Right atrium auricular region (tissue), 2 donors: ENCODE data around the gene NUP210L. TPM values are rescaled to one million over a fixed set of nuclear protein-coding genes. Genes with fewer than 3 reads are reported as not detected.
A peak's percentile ranks its signal among the peaks of the same experiment; 100 is the strongest.

Source experiments
- DNase-seq: peaks from one replicate; pipeline ENCODE4 v3.0.0-alpha.2; 2019; ENCODE audit warnings: low spot score
- H3K27ac ChIP-seq, 2 donors: fragments of 200-600 bp; sonication (generic); 1 replicate in 1 of 2; 2 replicates in 1 of 2; pipeline ENCODE4 v1.5.1; 2016 to 2019
- H3K27me3 ChIP-seq, 2 donors: fragments of 200-600 bp; sonication (generic); one replicate each; pipeline versions ENCODE4 v1.5.1 to v1.6.0; 2017 to 2019
- H3K36me3 ChIP-seq: fragments of 200-600 bp; sonication (generic); one replicate; pipeline ENCODE4 v1.5.1; 2016
- H3K4me1 ChIP-seq, 2 donors: fragments of 200-600 bp; sonication (generic); one replicate each; pipeline versions ENCODE4 v1.5.1 to v1.6.0; 2017 to 2019
- H3K4me3 ChIP-seq, 2 donors: fragments of 200-600 bp; sonication (generic); 1 replicate in 1 of 2; 2 replicates in 1 of 2; pipeline ENCODE4 v1.5.1; 2017 to 2019; ENCODE audit warnings: mild to moderate bottlenecking in 1 of 2, moderate library complexity in 1 of 2
- H3K9me3 ChIP-seq, 2 donors: fragments of 200-600 bp; sonication (generic); one replicate each; pipeline ENCODE4 v1.5.1; 2019
- microRNA counts, 2 donors: library from miRNA; unstranded; fragments of <30 nt; microRNA quantifications; one replicate each; lab custom pipeline; 2016 to 2017
- microRNA-seq, 2 donors: library from miRNA; unstranded; fragments of <30 nt; microRNA quantifications; one replicate each; pipeline ENCODE4, GENCODE V29; 2016 to 2017; ENCODE audit warnings: borderline number of aligned reads in 2 of 2, borderline replicate concordance in 1 of 2
- total RNA-seq, 2 donors: library from RNA; depleted of rRNA; stranded (reverse); fragments of >200 nt; gene quantifications; one replicate each; pipeline ENCODE4 v1.1.0, GENCODE V29; 2016
- TF ChIP-seq, protein P1 (sequence below), 2 donors: fragments of 200-600 bp; sonication (generic); IDR thresholded peaks; one replicate each; pipeline ENCODE4 v1.5.1; 2019; ENCODE audit warnings: antibody characterized with exemption in 2 of 2

NUP210L gene
- total RNA-seq, 2 donors from 2014 or later, result 0.28 TPM; not detected in 1

DNA sequence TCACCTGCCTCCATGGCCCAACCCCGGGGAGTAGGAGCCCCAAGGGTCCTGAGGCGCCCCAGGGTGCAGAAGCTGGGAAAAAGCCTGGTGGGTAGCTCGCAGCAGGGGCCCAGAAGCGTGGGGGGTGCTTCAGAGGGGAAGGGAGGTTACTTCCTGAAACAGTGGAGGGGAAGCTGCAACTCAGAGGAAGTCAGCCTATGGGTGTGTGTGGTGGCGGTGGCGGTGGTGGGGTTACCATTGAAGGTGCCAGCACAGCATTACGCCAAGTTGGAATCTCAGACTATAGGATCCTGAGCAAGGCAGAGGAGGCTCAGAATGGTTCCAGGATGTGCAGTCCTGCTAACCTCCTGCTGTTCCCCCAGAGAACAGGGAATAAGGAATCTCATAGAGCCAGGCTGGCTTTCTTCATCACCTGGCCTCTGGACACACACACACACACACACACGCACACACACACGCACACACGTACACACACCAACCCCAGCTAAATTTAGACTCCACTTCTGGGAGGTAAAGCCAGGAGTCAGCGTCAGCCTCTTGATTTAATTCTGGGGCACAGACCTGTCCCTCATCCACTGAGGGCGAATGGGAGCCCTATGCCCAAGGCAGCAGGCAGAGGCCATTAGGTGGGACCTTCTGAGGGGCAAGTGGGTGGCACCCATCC, 209.6 kb downstream of the NUP210L start:
- Histone ChIP-seq H3K36me3 (peaks cover 56% of the 10 kb centered on the region), H3K9me3 (no peaks in the 10 kb centered on the region), H3K27me3 (no peaks in the 10 kb centered on the region), H3K4me1 (peaks cover 0 to 35% of the 10 kb centered on the region in 2 donors), H3K4me3 (peak overlapping the region; percentile 79 to 90), H3K27ac (peak overlapping the region; percentile 98)
- DNase-seq, result peak; percentile 69
- TF ChIP-seq, protein P1, sequence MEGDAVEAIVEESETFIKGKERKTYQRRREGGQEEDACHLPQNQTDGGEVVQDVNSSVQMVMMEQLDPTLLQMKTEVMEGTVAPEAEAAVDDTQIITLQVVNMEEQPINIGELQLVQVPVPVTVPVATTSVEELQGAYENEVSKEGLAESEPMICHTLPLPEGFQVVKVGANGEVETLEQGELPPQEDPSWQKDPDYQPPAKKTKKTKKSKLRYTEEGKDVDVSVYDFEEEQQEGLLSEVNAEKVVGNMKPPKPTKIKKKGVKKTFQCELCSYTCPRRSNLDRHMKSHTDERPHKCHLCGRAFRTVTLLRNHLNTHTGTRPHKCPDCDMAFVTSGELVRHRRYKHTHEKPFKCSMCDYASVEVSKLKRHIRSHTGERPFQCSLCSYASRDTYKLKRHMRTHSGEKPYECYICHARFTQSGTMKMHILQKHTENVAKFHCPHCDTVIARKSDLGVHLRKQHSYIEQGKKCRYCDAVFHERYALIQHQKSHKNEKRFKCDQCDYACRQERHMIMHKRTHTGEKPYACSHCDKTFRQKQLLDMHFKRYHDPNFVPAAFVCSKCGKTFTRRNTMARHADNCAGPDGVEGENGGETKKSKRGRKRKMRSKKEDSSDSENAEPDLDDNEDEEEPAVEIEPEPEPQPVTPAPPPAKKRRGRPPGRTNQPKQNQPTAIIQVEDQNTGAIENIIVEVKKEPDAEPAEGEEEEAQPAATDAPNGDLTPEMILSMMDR (IDR thresholded peaks at IDR 0.05), result no peak

GRCh38 chr1:153944827-153945117, 210.1 kb downstream of the NUP210L start:
- peak overlapping the region; percentile 79 to 90 for H3K4me3 ChIP-seq
- H3K27me3 ChIP-seq, result no peaks in the 10 kb centered on the region

GRCh38 chr1:153944005-153944826, 210.7 kb downstream of the NUP210L start:
- Histone ChIP-seq H3K36me3 (peaks cover 47% of the 10 kb centered on the region), H3K27ac (peak overlapping the region; percentile 98), H3K27me3 (no peaks in the 10 kb centered on the region), H3K4me3 (peak overlapping the region in 1 of 2 donors; percentile 90), H3K4me1 (peaks cover 0 to 35% of the 10 kb centered on the region in 2 donors), H3K9me3 (no peaks in the 10 kb centered on the region)
- TF ChIP-seq, protein P1 (IDR thresholded peaks at IDR 0.05), result no peak
- no peak for DNase-seq

More at GRCh38 chr1:153944827-153945117, 210.1 kb downstream of the NUP210L start:
- peaks cover 0 to 35% of the 10 kb centered on the region in 2 donors for H3K4me1 ChIP-seq
- DNase-seq, result no peak
- no peaks in the 10 kb centered on the region for H3K9me3 ChIP-seq
- peak overlapping the region; percentile 98 for H3K27ac ChIP-seq
- TF ChIP-seq, protein P1 (IDR thresholded peaks at IDR 0.05), result no peak
- peaks cover 52% of the 10 kb centered on the region for H3K36me3 ChIP-seq

DNA sequence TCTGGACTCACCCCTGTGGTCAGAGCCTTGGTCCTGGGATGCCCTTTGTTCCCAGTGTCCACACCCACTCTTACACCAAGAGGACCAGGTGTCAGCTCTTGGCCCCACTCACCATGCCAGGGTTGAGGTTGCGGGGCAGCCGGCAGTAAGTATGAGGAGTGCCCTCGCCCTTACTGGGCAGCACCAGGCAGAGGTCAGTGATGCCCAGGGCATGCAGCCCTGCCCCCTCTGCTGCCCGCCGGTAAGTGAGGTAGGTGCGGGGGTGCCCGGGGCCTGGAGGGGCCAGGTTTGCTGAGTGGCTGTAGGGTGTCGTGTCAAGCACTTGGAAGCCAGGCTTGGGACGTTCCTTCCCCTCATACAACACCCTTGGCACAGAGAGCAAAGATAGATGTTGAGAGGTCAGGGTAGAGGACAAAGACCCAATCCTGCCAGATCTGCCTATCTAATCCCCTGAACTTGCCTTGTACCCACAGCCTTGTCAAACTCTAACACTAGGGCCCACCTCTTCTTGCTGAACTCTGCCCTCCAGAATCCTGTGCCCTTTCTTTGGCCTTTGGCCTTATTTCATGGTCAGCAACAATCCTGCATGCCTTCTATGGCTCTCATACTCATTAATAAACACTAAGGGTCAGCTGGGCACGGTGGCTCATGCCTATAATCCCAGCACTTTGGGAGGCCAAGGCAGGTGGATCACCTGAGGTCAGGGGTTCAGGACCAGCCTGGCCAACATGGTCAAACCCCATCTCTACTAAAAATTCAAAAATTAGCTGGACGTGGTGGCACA, 211.9 kb downstream of the NUP210L start:
- DNase-seq, result no peak
- Histone ChIP-seq H3K9me3 (no peaks in the 10 kb centered on the region), H3K27me3 (no peaks in the 10 kb centered on the region), H3K36me3 (peaks cover 44% of the 10 kb centered on the region), H3K4me1 (peaks cover 0 to 35% of the 10 kb centered on the region in 2 donors), H3K4me3 (no peak overlapping the region), H3K27ac (no peak overlapping the region)
- TF ChIP-seq, protein P1 (IDR thresholded peaks at IDR 0.05), result no peak

MicroRNAs within 50 kb of the gene (microRNA counts, 767-probe panel; counts per million panel counts)
- microRNA hsa-miR-190b (lab: Ali Mortazavi, UCI), result 0 to 31.0 counts per million in 2 donors

Small RNA genes lying within 50 kb of the gene (microRNA-seq; reads per million reads assigned to microRNA genes)
- 101 to 137 reads per million in 2 donors for gene MIR190B
- gene MIR5698, result 0 reads per million in 2 donors
- gene MIR6737, result 0 to 0.71 reads per million in 2 donors

Other genes starting within 250 kb of the NUP210L start
- 10 to 100 TPM; 18.7 to 32.7 TPM for gene GATAD2B, start 232.1 kb downstream of the NUP210L start, total RNA-seq
- gene DENND4B, start 208.4 kb downstream of the NUP210L start, total RNA-seq, result 10 to 100 TPM; 22.0 to 26.6 TPM
- 10 to 100 TPM; 10.5 to 14.3 TPM for gene CRTC2, start 196.5 kb downstream of the NUP210L start, total RNA-seq
- gene SLC39A1, start 191.5 kb downstream of the NUP210L start, total RNA-seq, result 10 to 100 TPM; 56.7 to 95.4 TPM
- 1 to 10 TPM; 4.9 to 5.6 TPM for gene CREB3L4, start 187.2 kb downstream of the NUP210L start, total RNA-seq
- 100 to 1,000 TPM; 168 to 248 TPM for gene JTB, start 177.4 kb downstream of the NUP210L start, total RNA-seq
- 10 to 100 TPM; 25.7 to 34.8 TPM for gene RAB13, start 168.7 kb downstream of the NUP210L start, total RNA-seq
- 1,000 to 10,000 TPM in 1 of 2 donors, 100 to 1,000 TPM in 1; 709 to 1,582 TPM for gene RPS27, start 164.3 kb downstream of the NUP210L start, total RNA-seq
- gene TPM3, start 37.0 kb upstream of the NUP210L start, total RNA-seq, result 100 to 1,000 TPM; 469 to 975 TPM
- gene CFAP141, start 51.3 kb upstream of the NUP210L start, total RNA-seq, result not detected
- 10 to 100 TPM; 48.9 to 58.6 TPM for gene UBAP2L, start 65.9 kb upstream of the NUP210L start, total RNA-seq
- gene HAX1, start 117.6 kb upstream of the NUP210L start, total RNA-seq, result 100 to 1,000 TPM; 129 to 168 TPM
- gene AQP10, start 166.0 kb upstream of the NUP210L start, total RNA-seq, result not detected
- 10 to 100 TPM; 22.8 to 82.5 TPM for gene ATP8B2, start 170.5 kb upstream of the NUP210L start, total RNA-seq